Anterior cingulate cortex (tissue), 58 donors: ENCODE results near the gene GSN.
A peak's percentile ranks its signal among the peaks of the same experiment; 100 is the strongest.

ENCODE experiments used
- DNase-seq, 58 donors: peaks; one replicate each; lab custom pipeline; 2025; lab: John Stamatoyannopoulos, UW

Gene GSN

DNA sequence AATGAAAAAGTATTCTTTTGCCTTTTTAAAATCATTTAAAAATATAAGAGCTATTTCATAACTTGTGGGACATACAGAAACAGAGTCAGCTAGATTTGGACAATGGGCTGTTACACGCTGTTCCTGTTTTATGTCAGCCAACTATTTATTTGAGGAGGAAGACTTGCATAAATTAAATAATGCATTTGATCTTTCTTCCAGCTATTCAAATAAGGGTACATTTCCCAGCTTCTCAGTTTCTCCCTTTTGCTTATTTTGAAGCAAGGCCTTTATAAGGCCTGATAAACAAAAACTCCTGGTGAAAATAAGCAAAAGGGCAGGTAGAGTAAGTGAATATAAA is 95.6 kb downstream of the GSN start:
- peak in 1 of 58 donors; percentile 18 for DNase-seq

DNA sequence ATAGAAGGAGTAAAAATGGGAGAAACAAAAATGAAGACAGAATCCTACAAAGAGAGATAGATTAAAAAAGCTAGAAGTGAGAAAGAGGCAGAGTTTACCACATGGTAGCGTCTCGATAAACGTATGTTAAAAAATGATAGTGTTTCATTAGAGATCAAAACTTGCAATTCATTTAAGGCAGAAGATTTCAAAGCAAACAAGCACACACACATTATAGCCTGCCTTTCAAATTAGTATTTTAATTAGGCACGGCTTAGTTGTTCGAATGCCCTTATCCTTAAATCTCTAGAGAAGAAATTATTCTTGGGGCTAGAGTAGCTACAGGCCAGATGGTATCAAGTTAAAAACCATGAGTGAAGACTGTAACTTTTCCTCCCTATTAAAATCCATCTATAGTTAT is 96.1 kb downstream of the GSN start:
- DNase-seq = no peak

DNA sequence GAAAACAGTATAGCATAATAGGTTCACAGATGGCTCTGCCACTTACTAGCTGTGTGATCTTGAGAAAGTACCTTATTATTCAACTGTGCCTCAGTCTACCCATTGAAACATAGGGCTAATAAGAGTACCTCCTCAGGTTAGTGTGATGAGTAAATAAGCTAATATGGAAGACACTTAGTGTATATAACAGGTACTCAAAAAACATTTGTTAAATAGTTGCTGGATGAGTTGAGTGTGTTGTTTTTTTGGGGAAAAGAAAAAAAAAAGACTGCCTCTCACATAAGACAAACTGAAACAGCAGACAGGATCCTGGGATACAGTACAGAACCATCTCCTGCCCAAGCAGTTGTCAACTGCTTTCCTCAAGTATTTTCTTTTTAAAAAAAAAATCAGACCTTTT is 96.9 kb downstream of the GSN start:
- DNase-seq = no peak

DNA sequence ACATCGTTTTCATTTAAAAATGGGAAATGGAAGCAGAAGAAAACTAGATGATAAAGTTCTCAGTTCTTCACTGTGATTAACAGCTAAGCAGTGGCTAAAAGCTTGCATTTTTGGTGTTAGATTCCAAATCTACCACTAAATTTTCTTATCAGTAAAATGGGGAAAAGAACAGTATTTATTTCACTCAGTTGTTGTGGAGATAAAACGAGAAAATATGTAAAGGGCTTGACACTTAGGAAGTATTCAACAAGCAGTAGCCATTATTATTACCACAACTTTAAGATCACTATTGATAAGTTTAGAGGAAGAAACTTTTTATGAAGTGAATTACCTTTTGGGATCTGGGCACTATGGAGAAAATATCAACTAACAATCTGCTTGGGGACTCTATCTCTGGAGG is 97.6 kb downstream of the GSN start:
- DNase-seq = no peak

DNA sequence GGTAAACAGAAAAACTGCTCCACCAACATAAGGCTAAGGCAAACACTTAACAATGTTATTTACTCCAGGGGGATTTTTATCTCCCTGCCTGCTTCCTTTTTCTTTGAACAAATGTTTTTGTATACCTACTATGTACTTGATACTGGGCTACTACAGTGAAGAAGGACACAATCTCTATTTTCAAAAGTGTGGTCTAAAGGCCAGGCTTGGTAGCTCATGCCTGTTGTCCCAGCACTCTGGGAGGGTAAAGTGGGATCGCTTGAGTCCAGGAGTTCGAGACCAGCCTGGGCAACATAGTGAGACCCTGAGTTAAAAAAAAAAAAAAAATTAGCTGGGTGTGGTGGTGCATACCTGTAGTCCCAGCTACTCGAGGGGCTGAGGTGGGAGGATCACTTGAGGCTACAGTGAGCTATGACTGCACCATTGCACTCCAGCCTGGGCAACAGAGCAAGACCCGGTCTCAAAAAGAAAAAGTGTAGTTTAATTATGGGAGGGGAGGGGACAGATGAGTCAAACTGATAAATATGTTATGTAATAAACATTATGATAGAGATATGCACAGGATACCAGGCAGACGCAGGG is 98.7 kb downstream of the GSN start:
- no peak for DNase-seq

DNA sequence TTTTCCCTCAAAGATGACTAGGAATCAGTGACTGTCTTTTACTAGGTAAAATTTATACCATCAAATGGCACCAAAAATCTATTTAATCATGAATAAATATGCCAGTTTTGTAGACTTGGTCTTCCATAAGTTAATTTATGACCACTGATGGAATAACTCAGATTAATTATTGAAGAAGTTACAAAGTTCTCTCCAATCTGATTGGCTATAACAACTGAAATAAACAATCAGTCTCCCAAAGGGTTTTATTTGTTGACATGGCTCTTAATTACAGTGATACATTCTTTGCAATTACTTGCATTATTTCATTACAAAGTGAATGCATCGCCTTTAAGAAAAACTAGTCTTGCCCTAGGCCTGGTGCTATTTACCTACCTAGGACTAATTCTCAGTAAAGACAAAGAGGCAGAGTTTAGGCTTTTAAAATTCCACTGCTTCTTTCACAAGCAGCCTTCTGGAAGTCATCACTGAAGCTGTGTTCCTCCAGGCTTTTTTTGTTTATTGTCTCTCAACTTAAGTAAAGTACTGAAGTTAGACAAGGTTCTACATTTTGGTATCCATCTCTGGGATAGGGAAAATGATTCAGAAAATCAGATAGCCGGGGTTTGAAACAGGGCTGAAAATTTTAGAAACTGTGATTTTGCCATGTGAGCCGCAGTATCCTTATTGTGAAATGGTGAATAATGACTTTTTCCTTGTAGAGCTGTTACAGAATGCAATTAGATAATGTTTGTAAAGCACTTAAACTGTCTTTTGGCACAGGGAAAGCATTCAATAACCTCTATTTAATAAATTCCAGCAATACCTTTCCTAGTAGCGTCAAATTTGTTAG is 99.6 kb downstream of the GSN start:
- no peak for DNase-seq

DNA sequence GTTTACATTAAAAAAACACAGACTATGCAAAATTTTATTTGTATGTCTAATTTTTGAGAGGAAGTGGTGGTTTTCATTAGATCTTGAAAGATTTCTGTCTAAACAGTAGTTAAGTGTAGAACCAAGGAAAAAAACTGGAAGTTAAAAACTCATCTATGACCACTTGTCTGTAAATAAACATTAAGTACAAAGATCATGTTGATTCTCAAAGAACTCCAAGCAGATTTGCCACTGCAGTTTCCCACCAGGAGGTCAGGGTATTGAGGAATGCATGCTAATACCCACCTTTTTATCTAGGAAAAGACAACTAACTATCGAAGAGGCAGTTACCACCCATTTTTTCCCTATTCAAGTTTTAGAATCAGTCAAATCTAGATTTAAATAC is 100.2 kb downstream of the GSN start:
- DNase-seq = no peak

DNA sequence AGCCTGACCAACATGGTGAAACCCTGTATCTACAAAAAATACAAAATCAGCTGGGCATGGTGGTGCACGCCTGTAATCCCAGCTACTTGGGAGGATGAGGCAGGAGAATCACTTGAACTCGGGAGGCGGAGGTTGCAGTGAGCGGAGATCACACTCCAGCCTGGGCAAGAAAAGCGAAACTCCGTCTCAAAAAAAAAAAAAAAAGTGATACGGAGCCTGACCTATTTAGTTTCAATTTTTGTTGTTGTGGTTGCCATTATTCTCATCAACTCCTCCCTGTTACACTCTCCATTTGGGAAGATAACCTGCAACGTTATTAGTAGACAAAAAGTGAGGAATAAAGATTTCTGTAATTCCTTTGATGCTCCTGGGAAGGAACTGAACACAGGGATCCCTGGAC is 100.8 kb downstream of the GSN start:
- DNase-seq = no peak

DNA sequence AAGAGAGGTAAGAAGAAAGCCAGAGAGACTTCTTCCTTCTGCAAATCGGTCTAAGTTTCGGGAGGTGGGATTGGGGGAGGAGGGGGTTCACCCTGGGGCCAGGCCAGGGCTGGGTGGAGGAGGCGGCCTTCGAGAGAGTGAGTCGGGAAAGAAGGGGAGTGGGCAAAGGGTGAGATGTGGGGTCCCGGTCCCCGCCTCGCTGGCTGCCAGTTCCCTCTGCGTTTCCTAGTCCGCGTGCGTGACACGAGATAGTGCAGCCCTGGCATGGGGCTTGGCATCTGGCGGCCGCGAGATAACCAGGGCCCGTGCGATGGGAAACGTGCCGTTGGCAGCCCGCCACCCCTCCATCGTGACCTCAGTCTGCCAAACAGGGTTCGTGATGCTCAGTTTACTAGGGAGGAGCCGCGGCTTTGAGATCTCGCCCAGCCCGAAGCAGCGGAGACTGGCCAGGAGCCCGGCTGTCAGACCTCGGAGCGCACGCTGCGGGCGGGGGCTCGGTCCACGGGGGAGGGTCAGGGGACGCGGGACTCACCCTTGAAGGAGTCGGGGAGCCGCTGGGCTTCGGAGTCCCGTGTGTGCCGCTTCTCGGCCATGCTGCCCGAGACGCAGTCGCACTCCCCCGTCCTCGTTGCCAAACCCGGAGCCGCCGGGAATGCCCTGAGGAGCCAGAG is 101.8 kb downstream of the GSN start, which contains the start of gene STOM:
Gene STOM (minus strand): TSS at position 656 of the 671 bp plus-strand sequence. CDS start 63 bp downstream, at position 593.
- peak in 20 of 58 donors; percentile 40 to 91 (median 67) for DNase-seq

DNA sequence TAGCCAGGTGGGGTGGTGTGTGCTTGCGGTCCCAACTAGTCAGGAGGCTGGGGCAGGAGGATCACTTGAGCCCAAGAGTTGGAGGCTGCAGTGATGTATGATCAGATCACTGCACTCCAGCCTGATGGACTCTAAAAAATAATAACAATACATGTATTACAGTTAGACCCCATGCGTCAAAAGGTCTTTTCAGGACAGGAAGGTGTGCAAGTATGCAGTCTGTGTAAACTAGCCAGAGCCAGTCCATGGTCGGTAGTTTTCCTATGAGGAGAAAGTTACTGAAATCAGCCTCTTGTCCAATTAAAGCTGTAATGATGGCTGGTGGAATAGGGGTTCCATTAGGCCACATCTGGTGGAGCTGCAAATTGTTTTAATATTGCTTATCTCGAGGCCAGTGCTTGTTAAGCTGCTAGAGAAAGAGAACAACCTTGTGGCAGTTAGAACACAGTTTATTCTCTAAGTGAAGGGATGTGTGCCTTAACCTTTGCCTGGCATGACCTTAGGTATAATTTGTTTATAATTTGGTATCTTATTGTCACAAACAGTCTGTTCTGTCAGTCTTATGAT is 103.6 kb downstream of the GSN start:
- DNase-seq = no peak

DNA sequence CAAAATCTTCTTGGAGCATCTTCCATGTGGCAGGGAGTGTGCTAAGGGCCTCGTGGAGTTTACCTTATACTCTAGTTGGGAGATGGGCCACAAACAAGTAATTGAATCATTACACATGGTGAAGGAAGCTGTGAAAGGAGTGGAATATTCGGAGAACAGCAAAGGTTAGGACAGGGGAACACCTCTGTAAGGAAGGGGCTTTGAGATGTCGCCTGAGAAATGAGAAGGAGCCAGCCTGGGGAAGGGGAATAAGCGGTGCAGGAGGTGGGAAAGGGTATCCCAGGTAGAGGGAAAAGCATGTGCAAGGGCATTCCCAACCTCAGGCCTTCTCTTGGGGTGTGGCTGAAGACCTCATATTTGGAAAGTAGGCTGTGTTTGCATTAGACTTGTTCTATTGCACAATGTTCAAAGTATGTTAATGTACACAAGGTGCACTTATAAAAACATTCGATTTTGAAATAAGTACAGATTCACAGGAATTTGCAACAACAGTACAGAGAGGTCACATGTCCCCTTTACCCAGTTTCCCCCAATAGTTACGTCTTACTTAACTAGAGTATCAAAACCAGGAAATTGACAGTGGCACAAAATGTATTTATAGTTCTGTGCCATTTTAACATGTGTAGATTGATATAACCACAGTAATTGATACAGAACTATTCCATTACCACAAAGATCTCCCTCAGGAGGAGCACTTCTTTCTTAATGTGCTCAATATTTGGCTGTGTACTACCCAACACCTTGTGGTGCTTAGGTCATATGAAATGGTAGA is 104.5 kb downstream of the GSN start:
- DNase-seq = no peak

DNA sequence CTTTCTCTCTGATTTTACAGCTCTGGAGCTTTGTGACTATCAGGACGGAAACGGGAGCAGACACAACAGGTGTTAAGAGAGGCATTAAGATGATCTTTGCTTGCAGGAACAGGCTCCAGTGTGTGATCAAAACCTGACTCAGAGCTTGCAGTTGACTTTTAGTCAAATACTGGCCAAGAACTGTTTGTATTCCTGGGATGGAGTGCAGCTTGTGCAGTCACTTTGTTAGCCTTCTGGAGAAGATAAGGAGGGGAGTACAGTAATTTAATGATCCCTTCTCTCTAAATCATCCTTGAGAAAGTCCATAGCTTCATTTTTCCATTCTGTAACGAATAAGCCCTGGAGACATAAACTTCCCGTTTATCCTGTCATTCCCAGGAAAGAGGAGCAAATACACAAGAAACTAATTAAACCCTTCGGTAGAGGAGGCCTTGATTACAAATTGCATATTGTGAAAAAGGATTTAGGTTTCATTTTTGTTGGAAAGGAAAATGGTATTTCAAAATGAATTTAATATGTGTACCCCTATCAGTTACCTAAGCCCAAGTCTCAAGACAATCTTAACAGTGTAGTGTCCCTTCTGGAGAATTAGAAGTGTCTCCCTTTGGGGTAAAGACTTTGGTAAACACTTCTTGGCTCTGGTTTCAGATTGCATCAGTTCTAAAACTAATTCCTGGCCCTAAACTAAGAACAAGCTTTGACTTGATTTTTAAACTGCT is 105.2 kb downstream of the GSN start:
- DNase-seq = no peak

DNA sequence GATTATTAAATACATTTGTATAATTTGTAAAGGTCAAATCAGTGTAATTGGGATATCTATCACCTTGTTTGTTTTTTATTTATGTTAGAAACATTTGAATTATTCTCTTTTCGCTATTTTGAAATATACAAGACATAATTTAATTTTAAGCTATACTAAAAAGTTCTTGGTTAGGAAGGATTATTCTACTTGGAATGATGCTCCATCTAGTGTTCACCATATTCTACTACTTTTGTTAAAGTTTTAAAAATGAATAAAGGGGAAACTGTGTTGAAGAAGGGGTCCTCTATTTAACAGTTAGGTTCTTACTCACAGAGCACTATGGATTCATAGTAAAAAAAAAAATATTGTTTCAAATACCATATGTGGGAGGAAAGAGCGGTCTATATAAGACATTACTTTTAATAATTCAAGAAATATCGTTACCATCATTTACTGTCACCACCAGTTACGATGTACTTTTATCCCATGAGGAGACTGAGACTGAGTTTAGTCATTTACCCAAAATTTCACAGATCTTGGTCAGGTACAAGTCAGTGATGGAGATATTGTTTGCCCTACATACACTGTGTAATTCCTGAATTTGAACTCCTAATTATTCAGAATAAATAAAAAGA is 108.4 kb downstream of the GSN start:
- no peak for DNase-seq

DNA sequence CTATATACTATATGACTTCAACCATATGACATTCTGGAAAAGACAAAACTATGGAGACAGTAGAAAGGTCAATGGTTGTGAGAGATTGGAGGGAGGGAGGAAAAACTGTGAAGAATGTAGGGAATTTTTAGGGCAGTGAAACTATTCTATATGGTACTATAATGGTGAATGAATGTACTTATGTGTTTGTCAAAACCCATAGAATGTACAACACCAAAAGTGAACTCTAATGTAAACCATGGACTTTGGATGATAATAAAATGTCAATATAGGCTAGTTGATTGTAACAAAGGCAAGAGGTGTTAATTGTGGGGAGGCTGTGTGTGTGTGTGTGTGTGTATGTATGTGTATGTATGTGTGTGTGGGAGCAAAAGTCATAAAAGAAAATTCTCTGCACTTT is 112.9 kb downstream of the GSN start:
- DNase-seq = no peak
